Stimulated activated CD4-positive, alpha-beta T cell treated with anti-CD3 and anti-CD28 coated beads, Interleukin-4, amount 100 ng/mL, for 4 hours (primary cell): Measurements from ENCODE around the gene CENPO.
"Not testable (repeated sequence)": the region's sequence is repeated elsewhere in the genome, so short reads cannot be mapped to it uniquely, and the experiment has no call there.

Experiments
- DNase-seq, 2 experiments: peaks; one replicate each; pipeline ENCODE4 v3.0.0-alpha.2; 2020

Gene CENPO

DNA sequence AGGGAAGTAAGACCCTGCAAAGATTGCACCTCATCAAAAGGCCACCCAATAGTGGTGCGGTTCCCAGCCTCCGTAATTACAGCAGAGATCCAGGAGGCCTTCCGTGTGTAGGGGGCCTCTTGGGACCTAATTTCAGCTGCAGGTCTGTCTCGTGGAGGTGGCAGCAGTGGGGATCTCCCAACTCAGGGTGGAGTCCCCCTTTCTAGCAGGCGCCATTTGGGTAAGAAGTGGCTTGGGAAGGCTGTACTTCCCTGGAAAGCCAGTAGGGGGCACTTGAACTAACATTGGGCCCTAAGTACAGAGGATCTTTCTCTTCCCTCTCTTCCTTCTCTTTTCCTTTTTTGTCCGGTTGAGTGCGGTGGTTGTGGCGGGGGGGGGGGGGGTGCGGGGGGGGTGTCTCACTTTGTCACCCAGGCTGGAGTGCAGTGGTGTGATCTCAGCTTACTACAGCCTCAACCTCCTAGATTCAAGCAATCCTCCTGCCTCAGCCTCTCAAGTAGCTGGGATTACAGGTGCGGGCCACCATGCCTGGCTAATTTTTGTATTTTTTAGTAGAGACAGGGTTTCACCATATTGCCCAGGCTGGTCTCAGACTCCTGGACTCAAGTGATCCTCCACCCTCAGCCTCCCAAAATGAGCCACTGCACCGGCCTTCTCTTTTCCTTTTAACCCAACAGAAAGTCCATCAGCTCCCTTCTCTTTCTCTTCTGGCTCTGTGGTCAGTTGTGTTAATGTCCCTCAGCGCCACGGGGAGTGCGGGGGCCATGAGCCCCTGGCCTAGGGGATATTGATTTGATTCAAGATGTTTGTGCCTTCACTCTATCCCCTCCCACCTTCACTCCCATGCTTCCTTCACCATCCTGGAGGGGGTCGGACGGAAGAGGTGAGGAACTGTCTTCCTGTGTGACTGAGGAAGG, 32.0 kb downstream of the CENPO start:
- DNase-seq = no peak

DNA sequence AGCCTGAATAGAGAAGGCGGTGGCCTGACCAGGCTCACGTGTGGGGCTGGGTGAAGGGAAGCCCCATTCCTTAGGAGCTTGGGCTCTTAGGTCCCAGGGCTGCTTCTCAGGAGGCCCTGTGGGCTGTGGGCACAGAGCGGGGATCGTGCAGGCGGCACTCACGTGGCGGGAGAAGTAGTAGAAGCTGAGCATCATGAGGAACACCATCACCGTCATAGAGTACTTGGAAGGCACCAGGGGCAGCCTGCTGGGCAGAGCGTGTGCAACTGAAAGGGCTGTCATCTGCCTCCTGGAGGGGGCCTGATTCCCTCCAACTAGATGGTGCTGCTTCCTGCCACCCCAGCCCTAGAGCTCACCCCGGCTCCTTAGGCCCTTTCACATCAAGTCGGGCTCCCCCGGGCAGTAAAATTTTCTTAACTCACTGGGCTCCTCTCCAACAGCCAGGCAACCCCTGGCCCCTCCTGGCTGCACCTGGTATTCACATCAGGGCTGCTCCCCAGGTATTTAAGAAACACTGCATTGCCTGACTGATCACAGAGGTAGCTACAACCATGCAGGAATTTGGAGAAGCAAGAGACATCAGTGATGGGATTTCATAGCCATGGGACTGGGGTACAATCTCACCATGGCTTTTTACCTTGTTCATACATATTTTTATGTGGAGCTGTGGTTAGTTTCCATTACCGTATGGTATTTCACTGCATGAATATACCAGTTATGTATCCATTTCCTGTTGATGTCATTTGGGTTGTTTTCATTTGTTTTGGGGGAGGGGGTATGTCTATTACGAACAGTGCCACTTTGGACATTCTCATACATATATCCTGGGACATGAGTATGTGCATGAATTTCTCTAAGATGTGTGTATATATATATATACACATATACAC, 32.9 kb downstream of the CENPO start:
- DNase-seq = no peak

DNA sequence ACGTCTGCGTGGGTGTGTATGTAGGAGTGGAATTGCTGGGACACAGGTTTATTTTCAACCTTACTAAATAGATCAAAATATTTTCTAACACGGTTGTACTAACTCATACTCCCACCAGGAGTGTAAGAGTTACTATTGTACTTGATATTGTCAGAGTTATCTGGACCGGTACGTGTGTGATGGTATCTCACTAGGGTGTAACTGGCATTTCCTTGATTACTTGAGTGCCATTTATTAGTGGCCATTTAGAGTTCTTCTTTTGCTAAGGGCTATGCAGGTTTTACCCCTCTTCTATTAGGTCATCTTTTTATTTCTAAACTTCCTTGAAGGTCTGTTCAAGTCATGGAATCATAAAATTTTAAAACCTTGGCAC, 33.5 kb downstream of the CENPO start:
- DNase-seq = no peak

DNA sequence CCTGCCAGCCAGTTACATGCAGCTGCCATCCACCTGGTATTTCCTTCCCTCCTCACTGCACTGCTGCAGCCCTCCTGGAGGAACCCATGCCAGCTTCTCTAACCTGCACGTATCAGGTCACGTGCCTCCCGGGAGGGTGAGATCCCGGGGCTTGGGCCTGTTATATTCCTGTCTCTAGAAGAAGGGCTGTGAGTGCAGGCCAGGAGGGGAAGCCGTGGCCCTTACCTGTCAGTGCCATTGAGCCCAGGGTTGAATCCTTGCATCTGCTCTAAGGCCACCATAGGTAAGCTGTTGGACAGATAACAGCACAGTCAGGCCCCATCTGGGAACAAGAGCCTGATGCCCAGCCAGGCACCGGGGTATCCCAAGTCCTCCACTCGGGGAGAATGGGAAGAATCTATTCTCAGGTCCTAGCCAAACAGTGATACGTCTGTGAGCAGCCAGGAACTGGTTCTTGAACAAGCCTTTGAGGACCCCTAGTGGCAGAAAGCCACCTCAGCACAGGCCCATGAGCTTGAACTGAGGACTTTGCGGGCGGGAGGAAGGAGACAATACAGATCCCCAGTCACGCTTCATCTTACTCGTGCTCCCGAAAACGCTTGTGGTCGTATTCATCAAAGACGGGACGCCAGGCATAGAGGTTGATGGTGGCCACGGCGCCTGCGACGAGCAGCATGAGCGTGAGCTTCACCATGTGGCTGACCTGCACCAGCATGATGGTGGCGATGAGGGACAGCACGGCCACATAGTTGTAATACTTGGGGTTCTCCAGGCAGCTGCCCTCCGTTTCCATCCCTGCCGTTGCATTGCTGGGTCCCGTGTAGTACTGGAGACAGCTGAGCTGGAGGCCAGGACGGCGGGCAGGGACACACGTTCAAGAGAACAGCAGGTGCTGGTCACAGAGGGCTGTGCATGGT, 34.4 kb downstream of the CENPO start:
- peak; percentile 58 to 70 for DNase-seq

DNA sequence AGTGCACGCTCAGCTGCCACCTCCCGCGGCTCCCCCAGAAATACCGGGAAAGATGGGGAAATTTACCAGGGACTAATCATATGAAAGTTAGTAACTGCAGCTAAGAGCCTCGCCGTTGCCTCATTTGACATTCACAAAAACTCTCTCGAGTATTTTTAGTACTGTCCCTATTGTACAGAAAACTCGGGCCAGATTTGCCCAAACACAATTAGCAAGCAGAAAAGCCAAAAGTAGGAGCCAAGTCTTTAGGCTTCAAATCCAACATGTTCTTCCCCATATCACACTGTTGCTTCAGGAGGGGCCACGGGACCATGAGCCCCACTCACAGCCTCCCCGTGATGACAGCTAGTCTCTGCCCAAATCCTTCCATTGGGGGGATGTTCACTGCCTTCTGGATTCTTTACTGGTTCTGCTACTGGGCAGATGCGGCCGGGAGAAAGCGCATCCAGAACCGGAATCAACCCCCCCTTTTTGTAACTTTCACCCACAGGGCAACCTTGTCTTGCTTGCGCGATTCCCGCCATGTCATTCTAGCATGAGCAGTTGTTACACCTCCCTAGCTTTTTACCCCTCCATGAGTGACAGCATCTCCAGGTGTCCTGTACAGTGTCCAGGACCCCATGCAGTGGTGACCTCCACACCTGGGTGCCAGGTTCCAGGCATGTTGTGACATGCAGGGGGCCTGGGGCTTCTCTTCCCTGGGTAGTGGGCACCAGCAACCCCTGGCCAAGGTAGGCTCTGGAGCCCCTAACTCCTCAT, 35.2 kb downstream of the CENPO start:
- DNase-seq = no peak

DNA sequence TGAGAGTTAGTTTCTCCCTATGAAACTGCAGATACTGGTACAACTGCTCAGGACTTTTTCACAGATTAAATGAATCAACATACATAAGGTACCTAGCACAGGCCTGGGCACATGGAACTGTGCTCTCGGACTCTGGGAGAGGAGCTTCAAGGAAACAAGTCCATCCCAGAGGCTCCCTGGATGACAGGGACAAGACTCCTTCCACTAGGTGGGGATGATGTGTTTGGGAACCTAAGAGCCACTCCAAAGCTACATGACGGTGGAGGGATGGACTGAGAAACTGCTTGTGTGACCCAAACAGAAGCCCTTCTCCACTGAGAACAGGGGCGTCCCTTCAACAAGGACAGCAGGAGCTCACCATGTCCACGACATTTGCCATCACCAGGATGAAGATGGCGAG, 37.1 kb downstream of the CENPO start:
- no peak for DNase-seq

DNA sequence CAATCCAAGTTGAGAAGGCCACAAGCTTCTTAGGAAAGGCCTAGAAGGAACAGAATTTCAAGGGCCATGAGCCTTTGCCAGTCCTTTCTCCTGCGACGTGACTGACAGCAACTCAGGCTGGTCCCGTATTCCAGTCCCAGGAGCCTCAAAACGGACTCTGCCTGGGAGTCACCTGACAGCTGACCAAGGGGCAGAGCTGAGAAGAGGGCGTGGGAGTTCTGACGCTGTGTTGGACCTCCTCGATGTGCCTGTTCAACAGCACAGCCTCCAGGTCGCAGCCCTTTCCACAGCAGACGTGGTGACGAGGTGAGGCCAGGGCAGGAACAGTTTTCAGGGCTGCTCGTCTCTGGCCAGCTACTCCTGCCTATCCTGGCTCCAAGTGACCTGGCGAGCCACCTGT, 37.6 kb downstream of the CENPO start:
- DNase-seq = no peak

DNA sequence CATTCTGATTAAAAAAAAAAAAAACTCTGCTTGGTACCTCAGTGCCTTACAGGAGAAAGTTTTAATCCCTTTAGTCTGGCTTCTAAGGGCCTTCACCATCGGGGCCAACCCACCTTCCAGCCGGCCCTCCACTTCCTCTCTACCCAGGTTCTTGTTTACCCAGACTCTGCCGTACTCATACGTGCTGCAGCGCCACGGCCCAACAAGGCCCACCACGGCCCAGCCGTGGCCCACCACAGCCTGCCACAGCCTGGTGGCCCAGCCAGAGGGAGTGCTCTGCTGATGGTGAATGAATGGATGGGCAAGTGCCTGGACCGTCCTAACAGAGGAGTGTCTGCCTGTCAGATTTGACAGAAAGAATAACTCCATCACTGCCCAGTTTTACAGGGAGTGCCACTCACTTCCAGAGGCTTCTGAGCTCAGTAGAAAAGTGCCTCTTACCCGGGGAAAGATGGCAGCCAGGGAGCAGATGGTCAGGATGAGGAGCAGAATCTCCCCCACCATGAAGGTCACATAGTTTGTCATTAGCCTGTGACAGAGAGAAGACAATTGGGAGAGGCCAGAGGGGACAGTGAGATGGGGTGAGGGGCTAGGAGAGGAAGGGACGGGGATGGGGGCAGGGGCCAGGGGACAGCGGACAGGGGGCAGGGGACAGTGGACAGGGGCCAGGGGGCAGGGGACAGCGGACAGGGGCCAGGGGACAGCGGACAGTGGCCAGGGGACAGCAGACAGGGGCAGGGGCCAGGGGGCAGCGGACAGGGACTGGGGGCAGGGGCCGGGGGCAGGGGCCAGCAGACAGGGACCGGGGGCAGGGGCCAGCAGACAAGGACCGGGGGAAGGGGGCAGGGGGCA, 38.2 kb downstream of the CENPO start:
- DNase-seq = no peak

DNA sequence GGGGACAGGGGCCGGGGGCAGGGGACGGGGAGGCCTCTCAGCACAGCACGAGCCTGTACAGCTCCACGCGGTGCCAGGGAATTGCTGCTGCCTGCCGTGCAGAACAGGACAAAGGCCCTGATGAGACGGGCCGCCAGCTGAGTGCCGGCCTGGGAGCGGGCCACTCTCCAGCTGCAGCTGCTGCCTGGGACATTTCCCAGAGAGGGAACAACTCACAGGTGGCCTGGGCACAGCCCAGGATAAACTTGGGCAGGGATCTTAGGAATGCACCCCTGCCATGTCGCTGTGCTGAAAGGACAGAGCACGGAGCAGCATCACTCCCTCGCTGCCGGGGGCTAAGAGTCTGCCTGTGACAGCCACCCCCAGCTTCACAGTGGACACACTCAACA, 38.8 kb downstream of the CENPO start:
- no peak for DNase-seq

DNA sequence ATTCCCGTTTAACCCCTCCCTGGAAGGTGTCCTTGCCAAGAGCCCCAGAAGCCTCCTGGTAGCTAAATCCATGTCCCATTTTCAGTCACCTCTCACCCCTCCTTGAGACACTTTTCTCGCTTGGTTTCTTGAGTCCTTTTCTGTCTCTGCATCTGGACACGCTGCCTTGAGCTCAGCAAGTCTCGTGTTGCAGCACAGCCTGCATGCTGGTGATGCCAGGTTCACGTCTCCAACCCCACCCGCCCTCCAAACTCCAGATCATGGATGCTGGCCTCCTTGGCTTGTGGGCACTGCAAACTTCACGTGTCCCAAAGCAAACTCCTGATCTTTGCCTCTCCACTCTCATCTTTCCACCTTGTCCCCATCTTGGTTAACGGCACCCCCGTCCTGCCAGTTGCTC, 39.3 kb downstream of the CENPO start:
- no peak for DNase-seq

DNA sequence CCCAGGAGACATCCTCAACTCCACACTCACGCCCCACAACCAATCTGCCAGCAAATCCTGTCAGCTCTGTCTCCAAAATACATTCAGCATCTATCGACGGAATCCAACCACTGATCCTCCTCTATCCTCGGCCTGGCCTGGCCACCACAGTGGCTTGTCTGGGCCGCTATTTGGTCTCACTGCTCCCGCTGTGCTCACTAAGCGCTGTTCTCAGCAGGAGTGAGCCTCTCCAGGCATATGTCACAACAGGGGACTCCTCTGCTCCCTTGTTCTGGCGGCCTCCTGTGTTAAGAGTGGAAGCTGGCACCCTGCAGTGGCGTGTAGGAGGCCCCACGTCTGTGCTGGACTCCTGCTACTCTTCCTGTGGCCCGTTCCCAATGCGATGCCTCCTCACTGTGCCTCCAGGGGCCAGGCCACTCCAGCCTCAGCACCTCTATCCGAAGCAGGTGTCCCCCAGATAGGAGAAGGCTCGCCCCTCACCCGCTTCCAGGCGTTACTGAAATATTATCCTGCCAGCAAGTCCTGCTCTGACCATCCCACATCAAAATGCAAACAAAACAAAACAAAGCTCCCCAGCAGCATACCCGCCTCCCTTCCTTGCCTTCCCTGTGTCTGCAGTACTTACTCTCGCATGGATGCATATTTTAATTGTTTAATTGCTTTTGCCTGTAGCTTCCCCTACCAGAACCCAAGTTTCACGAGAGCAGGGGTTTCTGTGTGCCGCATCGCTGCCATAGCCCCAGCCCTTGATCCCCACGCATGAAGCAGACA, 39.9 kb downstream of the CENPO start:
- DNase-seq = no peak

DNA sequence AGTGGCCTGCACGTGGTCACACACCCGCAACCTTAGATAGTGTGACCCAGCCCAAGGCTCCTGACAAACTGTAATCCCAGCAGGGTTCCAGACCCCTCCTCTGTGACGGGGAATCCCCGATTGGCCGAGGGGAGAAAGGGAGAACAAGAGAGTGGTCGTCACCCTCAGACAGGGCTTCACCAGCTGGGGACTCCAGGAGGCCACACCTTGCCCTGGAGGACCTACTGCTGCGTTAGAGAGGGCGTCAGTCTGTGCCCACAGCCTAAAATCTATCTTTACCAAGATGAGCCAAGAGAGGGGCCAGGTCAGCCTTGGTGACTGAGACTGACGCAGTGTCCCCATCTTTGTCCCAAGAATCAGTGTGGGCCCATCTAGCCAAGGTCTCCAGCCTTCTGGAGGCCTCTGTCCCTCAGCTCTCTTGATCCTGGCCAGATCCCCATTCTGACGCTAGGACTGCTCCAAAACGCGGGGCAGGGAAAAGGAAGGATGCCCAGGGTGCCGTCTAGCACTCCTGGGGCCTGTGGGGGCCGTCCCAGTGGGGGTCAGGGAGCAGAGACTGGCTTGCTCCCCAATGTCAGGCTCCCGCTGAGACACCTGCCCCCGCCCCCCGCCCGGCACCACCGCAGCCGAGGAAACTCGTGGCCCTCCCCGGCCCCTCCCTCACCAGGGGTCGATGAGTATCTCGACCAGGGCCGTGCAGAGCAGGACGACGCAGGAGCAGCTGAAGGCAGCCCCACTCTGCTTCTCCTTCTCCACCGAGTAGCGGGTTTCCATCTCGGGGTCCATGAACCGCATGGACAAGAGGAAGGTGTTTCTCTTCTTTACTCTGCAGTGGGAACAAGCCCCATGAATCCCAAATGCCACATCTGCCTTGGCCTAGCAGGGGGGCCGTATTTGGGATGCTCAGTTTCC, 40.9 kb downstream of the CENPO start:
- no peak for DNase-seq

DNA sequence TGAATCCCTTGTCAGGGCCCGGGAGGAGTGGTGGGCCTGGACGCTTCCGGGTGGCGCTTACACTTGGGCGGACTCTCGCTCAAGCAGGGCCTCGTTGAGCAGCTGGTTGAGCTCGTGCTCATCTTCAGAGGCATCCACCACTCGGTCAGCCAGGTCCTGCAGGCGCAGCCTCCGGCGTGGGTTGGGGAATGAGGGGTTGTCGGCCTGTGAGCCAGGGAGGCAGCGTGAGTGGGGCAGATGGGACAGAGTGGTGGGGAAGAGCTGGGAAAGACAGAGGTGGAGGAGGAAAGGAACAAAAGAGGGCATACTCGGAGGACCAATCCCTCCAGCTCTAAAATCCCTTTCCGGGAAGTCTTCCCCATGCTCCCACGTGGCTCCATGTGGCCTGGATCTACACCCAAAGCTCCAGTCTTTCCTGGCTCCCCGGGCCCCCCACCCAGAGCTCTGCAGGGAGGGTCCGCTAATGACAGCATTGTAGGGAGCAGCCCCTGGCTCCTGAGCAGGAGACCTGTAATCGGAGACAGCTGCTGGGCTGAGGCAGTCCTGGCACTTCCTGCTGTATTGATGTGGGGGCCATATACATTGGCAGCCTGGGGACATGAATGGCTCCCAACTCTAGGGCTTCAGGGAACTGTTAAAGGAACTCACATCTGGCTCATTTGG, 41.6 kb downstream of the CENPO start:
- DNase-seq = no peak

DNA sequence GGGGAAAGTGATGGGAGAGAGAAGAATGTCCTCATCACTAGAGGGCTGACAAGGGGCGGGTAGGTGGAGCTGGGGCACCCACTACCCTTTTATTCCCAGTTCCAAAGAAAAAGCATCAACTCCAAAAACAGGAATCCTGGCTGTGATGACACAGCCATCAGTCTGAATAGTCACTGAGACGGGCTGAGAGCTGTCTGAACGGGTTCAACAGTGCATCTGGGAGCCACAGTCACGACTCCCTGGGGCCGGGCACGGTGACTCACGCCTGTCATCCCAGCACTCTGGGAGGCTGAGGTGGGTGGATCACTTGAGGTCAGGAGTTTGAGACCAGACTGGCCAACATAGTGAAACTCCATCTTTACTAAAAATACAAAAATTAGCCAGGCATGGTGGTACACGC, 42.2 kb downstream of the CENPO start:
- DNase-seq = not testable (repeated sequence)

DNA sequence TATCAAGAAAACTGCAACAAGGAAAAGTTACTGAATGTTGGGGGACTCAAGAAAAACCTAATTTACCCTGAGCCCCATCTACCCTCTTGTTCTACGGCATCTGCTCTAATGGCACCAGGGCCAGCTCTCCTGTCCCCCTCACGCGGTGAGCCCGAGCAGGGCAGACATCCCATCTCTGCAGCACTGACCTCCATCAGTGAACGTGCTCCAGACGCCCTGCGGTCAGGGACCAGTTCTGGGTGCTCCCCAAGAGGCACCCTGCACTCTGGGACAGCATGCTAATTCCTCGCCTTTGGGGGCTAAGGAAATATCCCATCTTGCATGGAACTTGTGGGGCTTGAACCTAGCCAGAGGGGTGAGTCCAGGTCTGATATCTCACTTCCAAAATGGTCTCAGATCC, 43.0 kb downstream of the CENPO start:
- DNase-seq = no peak

DNA sequence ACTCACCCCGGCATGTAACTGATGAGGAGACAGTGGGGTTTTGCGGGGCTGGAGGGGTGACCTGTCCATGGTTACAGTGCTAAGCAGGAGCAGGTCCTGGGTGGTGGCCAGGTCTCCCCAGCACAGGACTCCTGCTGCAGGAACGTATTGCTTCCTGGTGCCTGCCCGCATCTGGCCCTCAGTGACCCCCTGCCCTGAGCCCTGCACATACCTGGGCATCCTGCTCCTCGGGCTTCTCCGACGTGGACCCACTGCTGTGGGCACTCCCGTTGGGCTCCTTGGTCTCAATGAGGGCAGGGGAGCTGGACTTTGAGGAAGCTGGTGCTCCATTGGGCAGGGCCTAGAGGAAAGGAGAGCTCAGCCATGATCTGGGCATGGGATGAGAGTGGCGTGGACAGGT, 43.5 kb downstream of the CENPO start:
- no peak for DNase-seq

DNA sequence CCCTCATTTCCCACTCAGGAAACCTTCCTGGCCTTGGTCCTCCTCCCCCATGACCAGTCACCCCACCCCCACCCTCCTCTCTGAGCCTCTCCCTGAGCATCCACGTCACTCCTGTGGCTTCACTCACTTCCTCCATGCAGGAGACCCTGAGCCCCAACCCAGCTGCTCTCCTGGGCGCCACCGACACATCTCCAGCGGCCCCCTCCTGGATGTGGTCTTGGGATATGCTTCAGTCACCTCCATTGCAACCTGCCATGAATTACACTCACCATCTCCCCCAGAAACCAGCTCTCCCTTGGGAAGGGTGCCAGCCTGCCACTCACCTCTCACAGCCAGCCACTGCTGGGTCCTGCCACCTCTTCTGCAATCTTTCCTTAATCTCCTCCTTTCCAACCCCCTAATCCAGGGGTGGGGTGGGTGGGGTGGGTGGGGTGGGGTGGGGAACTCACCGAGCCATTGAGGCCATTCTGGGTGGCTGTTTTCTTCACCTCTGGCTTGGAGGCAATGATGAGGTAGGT, 44.8 kb downstream of the CENPO start:
- no peak for DNase-seq

DNA sequence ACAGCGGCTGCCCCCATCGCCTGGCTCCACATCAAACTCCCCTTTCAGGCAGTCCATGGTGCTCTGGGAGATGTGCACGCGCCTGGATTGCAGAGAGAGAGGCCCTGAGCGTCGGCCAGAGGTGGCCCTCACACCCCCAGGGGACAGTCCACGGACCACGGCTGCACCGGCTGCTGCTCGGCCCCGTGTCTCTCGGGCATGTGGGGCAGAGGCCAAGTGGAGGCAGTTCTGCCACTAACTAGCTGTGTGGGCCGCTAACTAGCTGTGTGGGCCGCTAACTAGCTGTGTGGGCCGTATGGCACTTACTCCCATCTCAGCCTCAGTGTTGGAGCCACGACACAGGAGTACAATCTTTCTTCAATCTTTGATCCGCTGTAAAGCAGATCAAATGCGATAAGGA, 45.3 kb downstream of the CENPO start:
- DNase-seq = no peak
